ENCODE results near the gene APOLD1.
"Not testable (repeated sequence)": the region's sequence is repeated elsewhere in the genome, so short reads cannot be mapped to it uniquely, and the experiment has no call there.

APOLD1 gene

GRCh38 chr12:12784911-12785814 lies at the start of gene APOLD1:
APOLD1 (plus strand) TSS chr12:12785659; CDS start chr12:12785692, 33 bp downstream.
- peak; percentile 96 for DNase-seq (ENCODE audit: low read depth, low spot score)

- DNase-seq (ENCODE audit: low read depth, low spot score) = no peak
These were observed 48.4 kb upstream of the APOLD1 start for GRCh38 chr12:12736759-12737676.

- DNase-seq (ENCODE audit: low read depth, low spot score) = not testable (repeated sequence)
These were observed 47.3 kb upstream of the APOLD1 start for GRCh38 chr12:12738152-12738551.

GRCh38 chr12:12741660-12742059 lies 43.8 kb upstream of the APOLD1 start:
- DNase-seq (ENCODE audit: low read depth, low spot score) = no peak

GRCh38 chr12:12744546-12745305 lies 40.7 kb upstream of the APOLD1 start:
- DNase-seq (ENCODE audit: low read depth, low spot score) = no peak

GRCh38 chr12:12745576-12746211 lies 39.8 kb upstream of the APOLD1 start:
- no peak for DNase-seq (ENCODE audit: low read depth, low spot score)

- no peak for DNase-seq (ENCODE audit: low read depth, low spot score)
These were observed 38.2 kb upstream of the APOLD1 start for GRCh38 chr12:12747278-12747677.

- no peak for DNase-seq (ENCODE audit: low read depth, low spot score)
These were observed 37.4 kb upstream of the APOLD1 start for GRCh38 chr12:12748044-12748443.

- DNase-seq (ENCODE audit: low read depth, low spot score) = no peak
These were observed 36.0 kb upstream of the APOLD1 start for GRCh38 chr12:12749433-12749832.

GRCh38 chr12:12755923-12756322 lies 29.5 kb upstream of the APOLD1 start:
- no peak for DNase-seq (ENCODE audit: low read depth, low spot score)

GRCh38 chr12:12757121-12757520 lies 28.3 kb upstream of the APOLD1 start:
- no peak for DNase-seq (ENCODE audit: low read depth, low spot score)

GRCh38 chr12:12759234-12759915 lies 26.1 kb upstream of the APOLD1 start:
- no peak for DNase-seq (ENCODE audit: low read depth, low spot score)

- no peak for DNase-seq (ENCODE audit: low read depth, low spot score)
These were observed 20.6 kb upstream of the APOLD1 start for GRCh38 chr12:12764824-12765223.

- DNase-seq (ENCODE audit: low read depth, low spot score) = no peak
These were observed 15.2 kb upstream of the APOLD1 start for GRCh38 chr12:12770262-12770661.

GRCh38 chr12:12774791-12775190 lies 10.7 kb upstream of the APOLD1 start:
- no peak for DNase-seq (ENCODE audit: low read depth, low spot score)

- DNase-seq (ENCODE audit: low read depth, low spot score) = no peak
These were observed 9.2 kb upstream of the APOLD1 start for GRCh38 chr12:12776261-12776660.

GRCh38 chr12:12777092-12777491 lies 8.4 kb upstream of the APOLD1 start:
- DNase-seq (ENCODE audit: low read depth, low spot score) = no peak

- no peak for DNase-seq (ENCODE audit: low read depth, low spot score)
These were observed 6.5 kb upstream of the APOLD1 start for GRCh38 chr12:12779007-12779406.

GRCh38 chr12:12779529-12779928 lies 5.9 kb upstream of the APOLD1 start:
- peak; percentile 62 for DNase-seq (ENCODE audit: low read depth, low spot score)

GRCh38 chr12:12784116-12784515 lies 1.3 kb upstream of the APOLD1 start:
- DNase-seq (ENCODE audit: low read depth, low spot score) = no peak

GRCh38 chr12:12786351-12786705 lies 869 bp downstream of the APOLD1 start:
- no peak for DNase-seq (ENCODE audit: low read depth, low spot score)

All from smooth muscle cell of the brain vasculature (primary cell).